Small intestine (tissue), 7 donors: Measurements from ENCODE around the gene DNPH1. TPM values are rescaled to one million over a fixed set of nuclear protein-coding genes. Genes with fewer than 3 reads are reported as not detected.

Experiments used
- DNase-seq, 2 donors: peaks; one replicate each; pipeline versions ENCODE4 v3.0.0 to v3.0.0-alpha.2; 2013
- FAIRE-seq: peaks from 2 replicates; lab custom pipeline; 2012; peaks lifted over from hg19 to GRCh38; lab: Jason Lieb, UNC
- H3K27ac ChIP-seq, 3 donors: one replicate each; pipeline ENCODE4 v1.5.1; 2013; ENCODE audit warnings: low read length in 2 of 3, mild to moderate bottlenecking in 2 of 3, control low read depth in 1 of 3, inconsistent platforms in 1 of 3, low read depth in 1 of 3, moderate library complexity in 1 of 3
- H3K27me3 ChIP-seq, 3 donors: one replicate each; pipeline ENCODE4 v1.6.1; 2013; ENCODE audit warnings: low read length in 3 of 3, inconsistent platforms in 1 of 3; ENCODE audit not compliant: control insufficient read depth in 3 of 3, insufficient read depth in 3 of 3
- H3K36me3 ChIP-seq, 3 donors: one replicate each; pipeline ENCODE4 v1.6.1; 2013; ENCODE audit warnings: low read length in 3 of 3, inconsistent platforms in 1 of 3, low read depth in 1 of 3, mild to moderate bottlenecking in 1 of 3, moderate library complexity in 1 of 3; ENCODE audit not compliant: control insufficient read depth in 3 of 3, insufficient read depth in 2 of 3
- H3K4me1 ChIP-seq, 3 donors: one replicate each; pipeline ENCODE4 v1.6.1; 2013; ENCODE audit warnings: low read length in 2 of 3, inconsistent platforms in 1 of 3, low read depth in 1 of 3, mild to moderate bottlenecking in 1 of 3, moderate library complexity in 1 of 3; ENCODE audit not compliant: control insufficient read depth in 3 of 3, insufficient read depth in 2 of 3
- H3K4me3 ChIP-seq, 3 donors: one replicate each; pipeline ENCODE4 v1.5.1; 2013; ENCODE audit warnings: low read length in 3 of 3, control low read depth in 1 of 3, inconsistent platforms in 1 of 3, low read depth in 1 of 3, mild to moderate bottlenecking in 1 of 3, moderate library complexity in 1 of 3
- H3K9me3 ChIP-seq, 2 donors: one replicate each; pipeline ENCODE4 v1.6.1; 2013; ENCODE audit warnings: low read depth in 1 of 2, low read length in 1 of 2; ENCODE audit not compliant: control insufficient read depth in 2 of 2, insufficient read depth in 1 of 2
- WGBS, 3 donors: extraction: QIAGEN DNeasy Blood & Tissue Kit; methylation state at CpG; one replicate each; pipeline ENCODE4 v1.1.7; 2013; 5-methylcytosine and 5-hydroxymethylcytosine counted together
- polyA plus RNA-seq, 4 donors: library from polyadenylated mRNA; stranded (reverse) in 3 of 4; unstranded in 1 of 4; fragments of 200-250 nt in 3 of 4; fragments of 120-200 nt in 1 of 4; gene quantifications; one replicate each; pipeline versions ENCODE4 v1.2.1 to v1.2.3, GENCODE V29; 2013
- donor health status: healthy with polysubstance abuse.
- donor health status: control.
- donor health status: control.
- donor health status: Bipolar disorder and iron deficiency.
- donor health status: healthy.

The DNPH1 gene
- polyA plus RNA-seq, 4 donors, result 192 to 370 (median 327) TPM

GRCh38 chr6:43246301-43247113, 17.2 kb upstream of the DNPH1 start:
- peaks cover 0 to 6% (median 0%) of the 10 kb centered on the region in 3 donors for H3K4me1 ChIP-seq
- no peak overlapping the region for H3K27ac ChIP-seq
- peaks cover 0 to 61% (median 16%) of the 10 kb centered on the region in 3 donors for H3K27me3 ChIP-seq
- 22 to 25% (median 22%) methylated on average over 26 to 27 of the region's 27 CpGs for WGBS, 3 donors
- FAIRE-seq (no peak), DNase-seq (peak in 1 of 2 donors; percentile 70)
- peaks cover 0 to 4% of the 10 kb centered on the region in 2 donors for H3K9me3 ChIP-seq
- no peaks in the 10 kb centered on the region for H3K36me3 ChIP-seq
- H3K4me3 ChIP-seq, result peak overlapping the region in 2 of 3 donors; percentile 42 to 50

- no peak overlapping the region for H3K27ac ChIP-seq
- 20 to 79% (median 24%) methylated on average over 6 to 37 of the region's 37 CpGs for WGBS, 3 donors
- peaks cover 0 to 4% of the 10 kb centered on the region in 2 donors for H3K9me3 ChIP-seq
- DNase-seq (no peak), FAIRE-seq (no peak)
- H3K4me1 ChIP-seq, result peaks cover 0 to 6% (median 0%) of the 10 kb centered on the region in 3 donors
- no peaks in the 10 kb centered on the region for H3K36me3 ChIP-seq
- no peak overlapping the region for H3K4me3 ChIP-seq
- H3K27me3 ChIP-seq, result peaks cover 0 to 62% (median 16%) of the 10 kb centered on the region in 3 donors
Observed at GRCh38 chr6:43243664-43244321, 14.5 kb upstream of the DNPH1 start.

GRCh38 chr6:43242908-43243663, 13.8 kb upstream of the DNPH1 start, which contains the start of gene TTBK1:
TTBK1 (plus strand) TSS chr6:43243481; CDS start chr6:43246661, 3,180 bp downstream.
- peaks cover 0 to 6% (median 0%) of the 10 kb centered on the region in 3 donors for H3K4me1 ChIP-seq
- H3K9me3 ChIP-seq, result peaks cover 0 to 4% of the 10 kb centered on the region in 2 donors
- H3K36me3 ChIP-seq, result no peaks in the 10 kb centered on the region
- no peak within 1 kb of the TSS for H3K4me3 ChIP-seq
- WGBS, 3 donors, result 9 to 45% (median 12%) methylated on average over 7 to 47 of the region's 47 CpGs
- DNase-seq (no peak), FAIRE-seq (no peak)
- no peak within 1 kb of the TSS for H3K27ac ChIP-seq
- peaks cover 0 to 62% (median 18%) of the 10 kb centered on the region in 3 donors for H3K27me3 ChIP-seq

GRCh38 chr6:43241446-43241845, 12.2 kb upstream of the DNPH1 start:
- H3K27me3 ChIP-seq, result peaks cover 0 to 62% (median 18%) of the 10 kb centered on the region in 3 donors
- peaks cover 0 to 4% of the 10 kb centered on the region in 2 donors for H3K9me3 ChIP-seq

GRCh38 chr6:43240950-43241349, 11.7 kb upstream of the DNPH1 start:
- no peak for DNase-seq

More at GRCh38 chr6:43241446-43241845, 12.2 kb upstream of the DNPH1 start:
- 85 to 95% (median 88%) methylated on average over 2 of the region's 2 CpGs for WGBS, 3 donors
- FAIRE-seq, result no peak
- Histone ChIP-seq H3K4me1 (peaks cover 0 to 2% (median 0%) of the 10 kb centered on the region in 3 donors), H3K27ac (no peak overlapping the region), H3K4me3 (no peak overlapping the region), H3K36me3 (no peaks in the 10 kb centered on the region)
- DNase-seq, result no peak

GRCh38 chr6:43239054-43239453, 9.8 kb upstream of the DNPH1 start:
- peaks cover 0 to 38% (median 10%) of the 10 kb centered on the region in 3 donors for H3K27me3 ChIP-seq
- H3K9me3 ChIP-seq, result peaks cover 0 to 4% of the 10 kb centered on the region in 2 donors
- H3K27ac ChIP-seq, result no peak overlapping the region
- DNase-seq (no peak), FAIRE-seq (peak; percentile 10)
- H3K36me3 ChIP-seq, result no peaks in the 10 kb centered on the region
- H3K4me3 ChIP-seq, result no peak overlapping the region
- 72 to 81% (median 77%) methylated on average over 2 of the region's 2 CpGs for WGBS, 3 donors
- no peaks in the 10 kb centered on the region for H3K4me1 ChIP-seq

More at GRCh38 chr6:43240950-43241349, 11.7 kb upstream of the DNPH1 start:
- H3K27me3 ChIP-seq, result peaks cover 0 to 57% (median 18%) of the 10 kb centered on the region in 3 donors
- no peak for FAIRE-seq
- no peak overlapping the region for H3K4me3 ChIP-seq
- WGBS, 3 donors, result 74 to 95% (median 79%) methylated on average over 1 of the region's 1 CpG
- peaks cover 0 to 4% of the 10 kb centered on the region in 2 donors for H3K9me3 ChIP-seq
- H3K27ac ChIP-seq, result no peak overlapping the region
- H3K4me1 ChIP-seq, result no peaks in the 10 kb centered on the region
- no peaks in the 10 kb centered on the region for H3K36me3 ChIP-seq

- H3K27ac ChIP-seq, result no peak overlapping the region
- H3K9me3 ChIP-seq, result no peaks in the 10 kb centered on the region
- H3K4me3 ChIP-seq, result no peak overlapping the region
- no peak for DNase-seq
- FAIRE-seq, result no peak
- H3K4me1 ChIP-seq, result no peaks in the 10 kb centered on the region
- no peaks in the 10 kb centered on the region for H3K36me3 ChIP-seq
- peaks cover 0 to 14% (median 4%) of the 10 kb centered on the region in 3 donors for H3K27me3 ChIP-seq
- WGBS, 3 donors, result 72 to 98% (median 88%) methylated on average over 2 of the region's 2 CpGs
Observed at GRCh38 chr6:43235841-43236240, 6.6 kb upstream of the DNPH1 start.
